T-helper 1 cell (primary cell): ENCODE results near the gene SLC9A9.

Source experiments
- DNase-seq, 5 donors: peaks; one replicate each; pipeline ENCODE4 v3.0.0-alpha.2; 2012 to 2020

The SLC9A9 gene

GRCh38 chr3:143676747-143677146, 171.5 kb downstream of the SLC9A9 start:
- no peak for DNase-seq

GRCh38 chr3:143676021-143676420, 172.2 kb downstream of the SLC9A9 start:
- DNase-seq: no peak

- DNase-seq: peak; percentile 13 to 73 (median 47)
Measured at GRCh38 chr3:143674100-143674968, 173.9 kb downstream of the SLC9A9 start.

GRCh38 chr3:143672396-143673165, 175.7 kb downstream of the SLC9A9 start:
- DNase-seq: no peak

GRCh38 chr3:143671626-143672025, 176.6 kb downstream of the SLC9A9 start:
- DNase-seq: no peak

GRCh38 chr3:143668924-143669790, 179.1 kb downstream of the SLC9A9 start:
- DNase-seq: no peak

GRCh38 chr3:143668385-143668784, 179.9 kb downstream of the SLC9A9 start:
- no peak for DNase-seq

- no peak for DNase-seq
Measured at GRCh38 chr3:143661677-143662076, 186.6 kb downstream of the SLC9A9 start.

GRCh38 chr3:143658861-143659260, 189.4 kb downstream of the SLC9A9 start:
- no peak for DNase-seq

- no peak for DNase-seq
Measured at GRCh38 chr3:143658116-143658515, 190.2 kb downstream of the SLC9A9 start.

GRCh38 chr3:143657391-143657790, 190.9 kb downstream of the SLC9A9 start:
- DNase-seq: no peak

- no peak for DNase-seq
Measured at GRCh38 chr3:143654906-143655305, 193.4 kb downstream of the SLC9A9 start.

GRCh38 chr3:143653935-143654334, 194.3 kb downstream of the SLC9A9 start:
- no peak for DNase-seq

- DNase-seq: no peak
Measured at GRCh38 chr3:143653493-143653892, 194.8 kb downstream of the SLC9A9 start.

GRCh38 chr3:143652118-143652517, 196.2 kb downstream of the SLC9A9 start:
- no peak for DNase-seq

GRCh38 chr3:143650827-143651226, 197.4 kb downstream of the SLC9A9 start:
- DNase-seq: no peak

- no peak for DNase-seq
Measured at GRCh38 chr3:143650120-143650519, 198.1 kb downstream of the SLC9A9 start.

GRCh38 chr3:143648708-143649107, 199.6 kb downstream of the SLC9A9 start:
- no peak for DNase-seq

GRCh38 chr3:143648218-143648617, 200.1 kb downstream of the SLC9A9 start:
- no peak for DNase-seq

GRCh38 chr3:143644370-143645089, 203.7 kb downstream of the SLC9A9 start:
- DNase-seq: peak in 1 of 5 donors; percentile 8

GRCh38 chr3:143643905-143644304, 204.4 kb downstream of the SLC9A9 start:
- no peak for DNase-seq

GRCh38 chr3:143640774-143641173, 207.5 kb downstream of the SLC9A9 start:
- no peak for DNase-seq
